Peyer's patch (tissue), 4 donors: ENCODE results near the gene LSP1. TPM values are rescaled to one million over a fixed set of nuclear protein-coding genes. Genes with fewer than 3 reads are reported as not detected.
"Not testable (repeated sequence)": the region's sequence is repeated elsewhere in the genome, so short reads cannot be mapped to it uniquely, and the experiment has no call there.

ENCODE experiments used
- DNase-seq, 3 donors: peaks; one replicate each; pipeline ENCODE4 v3.0.0-alpha.2; 2017 to 2019
- H3K27ac ChIP-seq, 4 donors: fragments of 200-600 bp; sonication (generic); one replicate each; pipeline ENCODE4 v1.5.1; 2016 to 2019
- H3K27me3 ChIP-seq, 2 donors: fragments of 200-600 bp; sonication (generic); one replicate each; pipeline ENCODE4 v1.5.1; 2019
- H3K36me3 ChIP-seq, 3 donors: fragments of 200-600 bp; sonication (generic); one replicate each; pipeline ENCODE4 v1.5.1; 2016 to 2019
- H3K4me1 ChIP-seq, 4 donors: fragments of 200-600 bp; sonication (generic); one replicate each; pipeline ENCODE4 v1.5.1; 2016 to 2019
- H3K4me3 ChIP-seq, 4 donors: fragments of 200-600 bp; sonication (generic); 1 replicate in 3 of 4; 2 replicates in 1 of 4; pipeline ENCODE4 v1.5.1; 2016 to 2019; ENCODE audit warnings: mild to moderate bottlenecking in 1 of 4
- H3K9me3 ChIP-seq, 4 donors: fragments of 200-600 bp; sonication (generic); one replicate each; pipeline ENCODE4 v1.5.1; 2016 to 2019; ENCODE audit warnings: mild to moderate bottlenecking in 1 of 4
- CTCF ChIP-seq, 6 experiments: fragments of 450-650 bp in 4 of 6; fragments of 200-600 bp in 2 of 6; sonication (generic) in 1 of 6; IDR thresholded peaks; one replicate each; pipeline ENCODE4 v1.5.1; 2017 to 2019; ENCODE audit warnings: antibody characterized with exemption in 6 of 6, mild to moderate bottlenecking in 3 of 6, moderate library complexity in 1 of 6
- POLR2A ChIP-seq, 2 donors: fragments of 450-650 bp; IDR thresholded peaks; one replicate each; pipeline ENCODE4 v1.5.1; 2017; ENCODE audit warnings: antibody characterized with exemption in 2 of 2, mild to moderate bottlenecking in 2 of 2, moderate library complexity in 2 of 2
- total RNA-seq, 4 donors: library from RNA; depleted of rRNA; stranded (reverse); fragments of >200 nt; gene quantifications; one replicate each; pipeline ENCODE4 v1.1.0, GENCODE V29; 2016

LSP1 gene
- total RNA-seq, 4 donors from 2014 or later, result 10.6 to 175 (median 15.4) TPM

DNA sequence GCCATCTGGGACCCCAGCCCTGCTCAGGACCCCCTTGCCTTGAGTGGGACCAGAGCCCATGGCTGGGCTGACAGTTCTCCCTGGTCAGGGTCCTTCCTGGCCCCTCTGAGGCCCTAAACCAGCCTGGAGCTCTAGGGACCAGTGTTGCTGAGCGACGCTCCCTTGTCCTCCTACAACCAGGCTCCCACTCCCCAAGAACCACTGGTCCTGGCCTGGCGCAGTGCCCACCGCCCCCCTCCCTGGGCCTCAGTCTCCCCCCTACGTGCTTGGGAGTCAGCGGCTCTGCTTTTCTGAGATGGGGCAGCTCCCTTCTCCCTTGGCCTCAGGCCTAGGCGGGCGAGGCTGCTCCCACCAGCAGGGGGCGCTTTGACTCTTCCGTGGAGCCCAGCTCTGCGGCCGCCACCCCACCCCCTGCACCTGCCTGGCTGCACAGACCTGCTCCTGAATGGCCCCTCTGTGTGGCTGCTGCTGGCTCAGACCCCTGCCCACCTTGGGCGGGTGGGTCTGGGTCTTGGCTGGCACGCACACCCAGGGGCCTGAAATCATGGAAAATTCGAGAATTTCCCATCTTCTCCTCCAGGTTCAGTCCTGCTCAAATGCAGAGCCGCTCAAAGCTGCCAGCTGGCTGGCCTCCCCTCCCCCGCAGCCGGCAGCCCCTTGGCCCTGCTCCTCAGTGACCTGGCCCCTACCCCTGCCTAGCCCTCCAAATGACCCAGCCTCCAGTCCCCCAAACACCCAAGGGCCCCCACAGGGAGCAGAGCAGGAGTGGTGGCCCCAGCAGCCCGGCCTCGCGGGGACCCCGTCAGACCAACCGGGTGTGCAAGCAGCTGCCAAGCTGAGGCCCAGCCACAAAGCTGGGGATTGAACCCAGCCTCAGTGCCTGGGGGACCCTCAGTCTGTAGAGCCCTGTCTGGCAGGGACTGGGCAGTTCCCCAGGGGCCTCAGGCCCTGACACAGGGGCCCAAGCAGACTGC, 29.7 kb downstream of the LSP1 start:
- Histone ChIP-seq H3K27me3 (no peaks in the 10 kb centered on the region), H3K36me3 (no peaks in the 10 kb centered on the region), H3K27ac (peak overlapping the region in 3 of 4 donors; percentile 49 to 70 (median 68)), H3K9me3 (no peaks in the 10 kb centered on the region), H3K4me3 (no peak overlapping the region), H3K4me1 (peaks cover 0 to 23% (median 18%) of the 10 kb centered on the region in 4 donors)
- DNase-seq, result peak; percentile 72 to 88 (median 88)
- peak; percentile 72 to 95 (median 84) for TF ChIP-seq CTCF (IDR thresholded peaks at IDR 0.05)
- TF ChIP-seq POLR2A (IDR thresholded peaks at IDR 0.05), result no peak

GRCh38 chr11:1883346-1884302, 30.7 kb downstream of the LSP1 start:
- H3K4me3 ChIP-seq, result no peak overlapping the region
- H3K36me3 ChIP-seq, result no peaks in the 10 kb centered on the region
- no peaks in the 10 kb centered on the region for H3K9me3 ChIP-seq
- TF ChIP-seq POLR2A (IDR thresholded peaks at IDR 0.05) (no peak), CTCF (IDR thresholded peaks at IDR 0.05) (no peak)
- H3K27ac ChIP-seq, result no peak overlapping the region
- DNase-seq, result peak in 1 of 3 donors; percentile 42
- H3K27me3 ChIP-seq, result no peaks in the 10 kb centered on the region
- peaks cover 0 to 25% (median 15%) of the 10 kb centered on the region in 4 donors for H3K4me1 ChIP-seq

- H3K36me3 ChIP-seq, result no peaks in the 10 kb centered on the region
These were observed 31.4 kb downstream of the LSP1 start for GRCh38 chr11:1884303-1884700.

DNA sequence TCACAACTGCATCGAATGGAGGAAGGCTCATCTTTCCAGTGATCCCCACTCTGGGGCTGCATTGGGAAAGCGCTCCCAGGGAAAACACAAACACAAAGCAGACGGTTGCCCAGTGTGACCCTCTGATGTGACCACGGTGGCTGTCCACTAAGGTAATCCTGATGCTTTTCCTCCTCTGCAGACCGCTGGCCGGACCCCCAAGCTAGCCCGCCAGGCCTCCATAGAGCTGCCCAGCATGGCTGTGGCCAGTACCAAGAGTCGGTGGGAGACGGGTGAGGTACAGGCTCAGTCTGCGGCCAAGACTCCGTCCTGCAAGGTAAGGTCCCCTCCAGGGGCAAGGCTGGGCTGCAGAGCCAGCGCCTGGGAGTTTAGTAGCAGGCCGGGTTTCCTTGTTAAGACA, 33.7 kb downstream of the LSP1 start:
- H3K27me3 ChIP-seq, H3K4me3 ChIP-seq, H3K27ac ChIP-seq, DNase-seq, H3K9me3 ChIP-seq, H3K36me3 ChIP-seq: not testable (repeated sequence)
- H3K4me1 ChIP-seq, result peaks cover 0 to 26% (median 9%) of the 10 kb centered on the region in 4 donors

More at GRCh38 chr11:1884303-1884700, 31.4 kb downstream of the LSP1 start:
- Histone ChIP-seq H3K9me3 (no peaks in the 10 kb centered on the region), H3K27me3 (no peaks in the 10 kb centered on the region), H3K4me3 (no peak overlapping the region), H3K4me1 (peaks cover 0 to 32% (median 15%) of the 10 kb centered on the region in 4 donors), H3K27ac (no peak overlapping the region)
- TF ChIP-seq POLR2A (IDR thresholded peaks at IDR 0.05), result no peak
- no peak for TF ChIP-seq CTCF (IDR thresholded peaks at IDR 0.05)
- DNase-seq, result no peak

- peak in 1 of 3 donors; percentile 42 for DNase-seq
These were observed 34.8 kb downstream of the LSP1 start for GRCh38 chr11:1887451-1888346.

More at GRCh38 chr11:1887451-1888346, 34.8 kb downstream of the LSP1 start:
- Histone ChIP-seq H3K27me3 (no peaks in the 10 kb centered on the region), H3K4me3 (no peak overlapping the region), H3K9me3 (no peaks in the 10 kb centered on the region), H3K36me3 (no peaks in the 10 kb centered on the region), H3K4me1 (peaks cover 0 to 17% (median 0%) of the 10 kb centered on the region in 4 donors), H3K27ac (no peak overlapping the region)
- TF ChIP-seq POLR2A (IDR thresholded peaks at IDR 0.05) (no peak), CTCF (IDR thresholded peaks at IDR 0.05) (no peak)
